ENCODE measurements around the gene UCN.
"Not testable (repeated sequence)": the region's sequence is repeated elsewhere in the genome, so short reads cannot be mapped to it uniquely, and the experiment has no call there.

The UCN gene

GRCh38 chr2:27288610-27289009 is 19.6 kb downstream of the UCN start:
- Mint-ChIP-seq H3K27ac (no peak overlapping the region), H3K27me3 (peaks cover 20 to 55% of the 10 kb centered on the region in 2 donors), H3K36me3 (ENCODE audit: insufficient read depth) (no peaks in the 10 kb centered on the region), H3K4me3 (no peak overlapping the region), H3K4me1 (ENCODE audit: low read depth in 2 of 2) (no peaks in the 10 kb centered on the region), H3K9me3 (no peaks in the 10 kb centered on the region)
- ATAC-seq (replicated peaks) (no peak), DNase-seq (no peak)

- DNase-seq (no peak), ATAC-seq (replicated peaks) (no peak)
- Mint-ChIP-seq H3K27ac (no peak overlapping the region), H3K9me3 (no peaks in the 10 kb centered on the region), H3K36me3 (ENCODE audit: insufficient read depth) (no peaks in the 10 kb centered on the region), H3K27me3 (peaks cover 27 to 73% of the 10 kb centered on the region in 2 donors), H3K4me3 (no peak overlapping the region), H3K4me1 (ENCODE audit: low read depth in 2 of 2) (no peaks in the 10 kb centered on the region)
Observed at GRCh38 chr2:27285481-27285880, 22.8 kb downstream of the UCN start.

GRCh38 chr2:27284996-27285395 is 23.2 kb downstream of the UCN start:
- Mint-ChIP-seq H3K4me3 (no peak overlapping the region), H3K27me3 (peaks cover 27 to 75% of the 10 kb centered on the region in 2 donors), H3K4me1 (ENCODE audit: low read depth in 2 of 2) (no peaks in the 10 kb centered on the region), H3K36me3 (ENCODE audit: insufficient read depth) (no peaks in the 10 kb centered on the region), H3K27ac (no peak overlapping the region), H3K9me3 (no peaks in the 10 kb centered on the region)
- DNase-seq, result no peak
- no peak for ATAC-seq (replicated peaks)

GRCh38 chr2:27282892-27283291 is 25.4 kb downstream of the UCN start:
- Mint-ChIP-seq H3K4me3 (no peak overlapping the region), H3K27me3 (peaks cover 38 to 78% of the 10 kb centered on the region in 2 donors), H3K4me1 (ENCODE audit: low read depth in 2 of 2) (no peaks in the 10 kb centered on the region), H3K36me3 (ENCODE audit: insufficient read depth) (no peaks in the 10 kb centered on the region), H3K9me3 (no peaks in the 10 kb centered on the region), H3K27ac (no peak overlapping the region)
- DNase-seq, result no peak
- no peak for ATAC-seq (replicated peaks)

- Mint-ChIP-seq H3K9me3 (no peaks in the 10 kb centered on the region), H3K4me1 (ENCODE audit: low read depth in 2 of 2) (no peaks in the 10 kb centered on the region), H3K4me3 (no peak within 1 kb of the TSS), H3K36me3 (ENCODE audit: insufficient read depth) (no peaks in the 10 kb centered on the region), H3K27ac (no peak within 1 kb of the TSS), H3K27me3 (peaks cover 45 to 78% of the 10 kb centered on the region in 2 donors)
- ATAC-seq (replicated peaks) (no peak), DNase-seq (no peak)
Observed at GRCh38 chr2:27281855-27282559, 26.2 kb downstream of the UCN start, which contains the start of gene TRIM54. TRIM54 (plus strand) TSS chr2:27282429; CDS start chr2:27282732, 303 bp downstream.

GRCh38 chr2:27281442-27281841 is 26.8 kb downstream of the UCN start:
- no peaks in the 10 kb centered on the region for H3K36me3 Mint-ChIP-seq (ENCODE audit: insufficient read depth)
- H3K9me3 Mint-ChIP-seq, result no peaks in the 10 kb centered on the region
- DNase-seq (no peak), ATAC-seq (replicated peaks) (no peak)
- H3K4me3 Mint-ChIP-seq, result no peak overlapping the region
- peaks cover 41 to 77% of the 10 kb centered on the region in 2 donors for H3K27me3 Mint-ChIP-seq
- no peaks in the 10 kb centered on the region for H3K4me1 Mint-ChIP-seq (ENCODE audit: low read depth in 2 of 2)
- no peak overlapping the region for H3K27ac Mint-ChIP-seq

GRCh38 chr2:27280826-27281225 is 27.4 kb downstream of the UCN start:
- H3K27ac Mint-ChIP-seq, result no peak overlapping the region
- peaks cover 41 to 83% of the 10 kb centered on the region in 2 donors for H3K27me3 Mint-ChIP-seq
- DNase-seq (no peak), ATAC-seq (replicated peaks) (no peak)
- no peaks in the 10 kb centered on the region for H3K9me3 Mint-ChIP-seq
- no peak overlapping the region for H3K4me3 Mint-ChIP-seq
- no peaks in the 10 kb centered on the region for H3K36me3 Mint-ChIP-seq (ENCODE audit: insufficient read depth)
- no peaks in the 10 kb centered on the region for H3K4me1 Mint-ChIP-seq (ENCODE audit: low read depth in 2 of 2)

- H3K4me1 Mint-ChIP-seq (ENCODE audit: low read depth in 2 of 2), result no peaks in the 10 kb centered on the region
- no peaks in the 10 kb centered on the region for H3K9me3 Mint-ChIP-seq
- no peak for DNase-seq
- peaks cover 55 to 86% of the 10 kb centered on the region in 2 donors for H3K27me3 Mint-ChIP-seq
- ATAC-seq (replicated peaks), result no peak
- no peak overlapping the region for H3K4me3 Mint-ChIP-seq
- H3K27ac Mint-ChIP-seq, result no peak overlapping the region
- H3K36me3 Mint-ChIP-seq (ENCODE audit: insufficient read depth), result no peaks in the 10 kb centered on the region
Observed at GRCh38 chr2:27278010-27278409, 30.2 kb downstream of the UCN start.

- peaks cover 38 to 65% of the 10 kb centered on the region in 2 donors for H3K27me3 Mint-ChIP-seq
- no peaks in the 10 kb centered on the region for H3K9me3 Mint-ChIP-seq
- H3K36me3 Mint-ChIP-seq (ENCODE audit: insufficient read depth), result no peaks in the 10 kb centered on the region
- DNase-seq (no peak), ATAC-seq (replicated peaks) (no peak)
- H3K27ac Mint-ChIP-seq, result no peak within 1 kb of the TSS
- no peaks in the 10 kb centered on the region for H3K4me1 Mint-ChIP-seq (ENCODE audit: low read depth in 2 of 2)
- H3K4me3 Mint-ChIP-seq, result no peak within 1 kb of the TSS
Observed at GRCh38 chr2:27275211-27276150, 32.8 kb downstream of the UCN start, which contains the start of gene DNAJC5G. DNAJC5G (plus strand) TSS chr2:27275433; CDS start chr2:27276729, 1,296 bp downstream.

- H3K4me3 Mint-ChIP-seq; H3K9me3 Mint-ChIP-seq; H3K36me3 Mint-ChIP-seq (ENCODE audit: insufficient read depth); DNase-seq; ATAC-seq (replicated peaks); H3K27ac Mint-ChIP-seq; H3K4me1 Mint-ChIP-seq (ENCODE audit: low read depth in 2 of 2): not testable (repeated sequence)
- H3K27me3 Mint-ChIP-seq, result peaks cover 37 to 49% of the 10 kb centered on the region in 2 donors
Observed at GRCh38 chr2:27272537-27273522, 35.4 kb downstream of the UCN start.

- Mint-ChIP-seq H3K4me3 (no peak overlapping the region), H3K4me1 (ENCODE audit: low read depth in 2 of 2) (no peaks in the 10 kb centered on the region), H3K27me3 (peaks cover 30 to 39% of the 10 kb centered on the region in 2 donors), H3K36me3 (ENCODE audit: insufficient read depth) (no peaks in the 10 kb centered on the region), H3K27ac (no peak overlapping the region), H3K9me3 (no peaks in the 10 kb centered on the region)
- ATAC-seq (replicated peaks) (no peak), DNase-seq (no peak)
Observed at GRCh38 chr2:27271631-27272340, 36.5 kb downstream of the UCN start.

- peaks cover 27 to 29% of the 10 kb centered on the region in 2 donors for H3K27me3 Mint-ChIP-seq
- ATAC-seq (replicated peaks), result no peak
- DNase-seq, result no peak
Observed at GRCh38 chr2:27270670-27271069, 37.6 kb downstream of the UCN start.

More at GRCh38 chr2:27270670-27271069, 37.6 kb downstream of the UCN start:
- no peaks in the 10 kb centered on the region for H3K36me3 Mint-ChIP-seq (ENCODE audit: insufficient read depth)
- no peaks in the 10 kb centered on the region for H3K9me3 Mint-ChIP-seq
- H3K4me1 Mint-ChIP-seq (ENCODE audit: low read depth in 2 of 2), result no peaks in the 10 kb centered on the region
- H3K4me3 Mint-ChIP-seq, result no peak overlapping the region
- H3K27ac Mint-ChIP-seq, result no peak overlapping the region
